Activated CD8-positive, alpha-beta memory T cell treated with anti-CD3 and anti-CD28 coated beads, Interleukin-2, amount 50 U/mL, for 4 hours (primary cell): ENCODE results near the gene SLX9.
"Not testable (repeated sequence)": the region's sequence is repeated elsewhere in the genome, so short reads cannot be mapped to it uniquely, and the experiment has no call there.

Experiments used
- DNase-seq: peaks from one replicate; pipeline ENCODE4 v3.0.0-alpha.2; 2020

SLX9 gene

DNA sequence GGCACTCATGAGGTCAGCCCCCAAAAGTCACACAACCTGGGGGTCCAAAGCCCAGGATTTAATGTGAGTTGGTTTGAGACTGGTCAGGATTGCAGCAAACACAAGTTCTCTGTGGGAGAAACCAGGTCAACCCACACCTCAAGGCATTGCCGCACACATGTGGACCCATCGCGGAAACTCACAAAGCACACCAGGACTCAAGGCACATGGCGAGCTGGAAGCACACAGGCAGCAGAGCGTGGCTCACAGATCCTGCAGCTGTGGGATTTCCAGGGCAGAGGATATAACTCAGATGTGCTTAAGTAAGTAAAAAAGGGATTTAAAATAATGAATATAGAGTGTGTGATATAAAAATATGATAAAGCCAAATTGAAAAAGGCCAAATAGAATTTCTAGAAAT is 82.9 kb downstream of the SLX9 start:
- no peak for DNase-seq

DNA sequence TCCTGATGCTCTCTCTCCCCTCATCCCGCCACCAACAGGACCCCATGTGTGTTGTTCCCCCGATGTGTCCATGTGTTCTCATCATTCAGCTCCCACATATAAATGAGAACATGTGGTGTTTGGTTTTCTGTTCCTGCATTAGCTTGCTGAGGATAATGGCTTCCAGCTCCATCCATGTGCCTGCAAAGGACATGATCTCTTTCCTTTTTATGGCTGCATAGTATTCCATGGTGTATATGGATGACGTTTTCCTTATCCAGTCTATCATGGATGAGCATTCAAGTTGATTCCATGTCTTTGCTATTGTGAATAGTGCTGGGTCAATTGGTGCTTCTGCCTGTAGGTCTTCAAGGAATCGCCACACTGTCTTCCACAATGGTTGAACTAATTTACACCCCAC is 84.7 kb downstream of the SLX9 start:
- not testable (repeated sequence) for DNase-seq

DNA sequence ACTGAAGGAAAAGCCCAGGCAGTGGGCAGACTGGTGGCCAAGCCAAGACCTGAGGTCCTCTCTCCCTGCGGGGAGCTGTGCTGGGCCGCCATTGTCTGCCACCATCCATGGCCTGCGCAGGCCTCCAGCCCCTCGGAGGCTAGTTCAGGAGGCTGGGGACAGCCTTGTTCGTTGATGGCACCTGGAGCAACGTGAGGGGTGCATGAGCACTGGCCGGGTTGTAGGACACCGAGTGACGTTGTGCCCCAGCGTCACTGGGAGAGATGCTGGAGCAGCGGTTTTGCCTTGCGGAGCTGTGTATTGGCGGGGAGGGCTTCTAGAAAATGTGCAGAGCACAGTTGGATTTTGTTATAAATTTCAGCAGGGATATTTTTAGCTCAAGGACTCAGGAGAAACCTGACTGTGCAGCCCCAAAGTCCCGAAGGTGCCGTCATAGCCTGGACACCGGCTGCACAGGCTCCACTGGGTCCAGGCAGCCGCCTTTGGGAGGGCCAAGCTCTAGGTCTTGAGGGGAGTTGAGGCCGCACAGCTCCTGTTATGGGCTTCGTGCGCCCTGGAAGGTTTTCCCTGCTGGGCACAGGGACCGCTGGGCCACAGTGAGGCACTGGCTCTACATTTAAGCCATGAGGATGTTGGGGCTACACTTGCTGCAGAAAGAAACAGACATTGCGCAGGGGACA is 86.4 kb downstream of the SLX9 start:
- DNase-seq: no peak
